ENCODE data around the gene PRRX2. TPM values are rescaled to one million over a fixed set of nuclear protein-coding genes. Genes with fewer than 3 reads are reported as not detected.

PRRX2 gene
- total RNA-seq, 1 experiment from 2014 or later: 10.7 TPM

- ChIA-PET CTCF (interaction anchor here (0.7 to 3.3 kb wide), 4 partner anchors 19 to 42 kb away, joined by 4 to 20 read pairs (median 4); no protein-coding TSS in a partner anchor), POLR2A (no interaction called here)
- DNase-seq (ENCODE audit: low spot score): no peak
- TF ChIP-seq ZNF671 (CRISPR knock-in tag; IDR thresholded peaks at IDR 0.05): no peak
- no peak for TF ChIP-seq PRDM15 (CRISPR knock-in tag; IDR thresholded peaks at IDR 0.05)
- TF ChIP-seq SP1 (CRISPR knock-in tag; conservative IDR thresholded peaks at IDR 0.05): no peak
- no peak for TF ChIP-seq ATF2 (CRISPR knock-in tag; IDR thresholded peaks at IDR 0.05; ENCODE audit: borderline replicate concordance, low read depth)
- no peak for TF ChIP-seq ZNF416 (CRISPR knock-in tag; IDR thresholded peaks at IDR 0.05)
- TF ChIP-seq AR (CRISPR knock-in tag; IDR thresholded peaks at IDR 0.05): no peak
- no peak for TF ChIP-seq NFYB (CRISPR knock-in tag; conservative IDR thresholded peaks at IDR 0.05; ENCODE audit: low read depth)
- no peak for TF ChIP-seq FOXP1 (CRISPR knock-in tag; IDR thresholded peaks at IDR 0.05; ENCODE audit: borderline replicate concordance)
- TF ChIP-seq E2F4 (CRISPR knock-in tag; IDR thresholded peaks at IDR 0.05; ENCODE audit: borderline replicate concordance, low read depth): no peak
- TF ChIP-seq STAT6 (CRISPR knock-in tag; conservative IDR thresholded peaks at IDR 0.05; ENCODE audit: low read depth): no peak
- no peak for TF ChIP-seq MXD4 (CRISPR knock-in tag; IDR thresholded peaks at IDR 0.05; ENCODE audit: borderline replicate concordance)
- no peak for TF ChIP-seq TP53 (CRISPR knock-in tag; IDR thresholded peaks at IDR 0.05)
- TF ChIP-seq ATF1 (CRISPR knock-in tag; IDR thresholded peaks at IDR 0.05): no peak
- TF ChIP-seq ZNF263 (CRISPR knock-in tag; IDR thresholded peaks at IDR 0.05; ENCODE audit: low read depth): no peak
- no peak for TF ChIP-seq ATF3 (CRISPR knock-in tag; conservative IDR thresholded peaks at IDR 0.05)
- TF ChIP-seq ZBTB21 (CRISPR knock-in tag; IDR thresholded peaks at IDR 0.05; ENCODE audit: borderline replicate concordance): no peak
- Mint-ChIP-seq H3K4me3 (no peak overlapping the region), H3K9me3 (no peaks in the 10 kb centered on the region), H3K4me1 (no peaks in the 10 kb centered on the region), H3K27me3 (ENCODE audit: low read depth) (no peaks in the 10 kb centered on the region), H3K36me3 (no peaks in the 10 kb centered on the region), H3K27ac (no peak overlapping the region)
- ATAC-seq: no peak
These were observed 103.0 kb downstream of the PRRX2 start for GRCh38 chr9:129768486-129768885.

Measured in WTC11 (cell line).